Amygdala (tissue), 56 donors: ENCODE measurements around the gene RPRML.
"Not testable (repeated sequence)": the region's sequence is repeated elsewhere in the genome, so short reads cannot be mapped to it uniquely, and the experiment has no call there.

Experiments
- DNase-seq, 56 donors: peaks; one replicate each; lab custom pipeline; 2025; lab: John Stamatoyannopoulos, UW

Gene RPRML

GRCh38 chr17:46977348-46977747 lies 1.7 kb downstream of the RPRML start:
- peak in 4 of 56 donors; percentile 33 to 47 (median 40) for DNase-seq

GRCh38 chr17:46976626-46977270 lies 2.3 kb downstream of the RPRML start:
- DNase-seq, result peak in 1 of 56 donors; percentile 24

- DNase-seq, result no peak
Measured at GRCh38 chr17:46975287-46975686, 3.8 kb downstream of the RPRML start.

- DNase-seq, result no peak
Measured at GRCh38 chr17:46974086-46974485, 5.0 kb downstream of the RPRML start.

GRCh38 chr17:46972346-46972745 lies 6.7 kb downstream of the RPRML start:
- no peak for DNase-seq

- DNase-seq, result no peak
Measured at GRCh38 chr17:46971647-46972300, 7.3 kb downstream of the RPRML start.

- no peak for DNase-seq
Measured at GRCh38 chr17:46968896-46969295, 10.2 kb downstream of the RPRML start.

GRCh38 chr17:46968224-46968834 lies 10.7 kb downstream of the RPRML start:
- DNase-seq, result no peak

GRCh38 chr17:46964315-46965265 lies 14.5 kb downstream of the RPRML start:
- no peak for DNase-seq

GRCh38 chr17:46963571-46963970 lies 15.5 kb downstream of the RPRML start:
- DNase-seq, result no peak

- DNase-seq, result no peak
Measured at GRCh38 chr17:46962374-46962790, 16.7 kb downstream of the RPRML start.

- DNase-seq, result no peak
Measured at GRCh38 chr17:46960152-46960551, 18.9 kb downstream of the RPRML start.

GRCh38 chr17:46958041-46958591 lies 20.9 kb downstream of the RPRML start:
- DNase-seq, result peak in 11 of 56 donors; percentile 18 to 66 (median 29)

- not testable (repeated sequence) for DNase-seq
Measured at GRCh38 chr17:46953191-46953590, 25.9 kb downstream of the RPRML start.

GRCh38 chr17:46952115-46952514 lies 26.9 kb downstream of the RPRML start:
- DNase-seq, result no peak

- no peak for DNase-seq
Measured at GRCh38 chr17:46951706-46952105, 27.3 kb downstream of the RPRML start.

- peak in 28 of 56 donors; percentile 8 to 81 (median 38) for DNase-seq
Measured at GRCh38 chr17:46950997-46951621, 27.9 kb downstream of the RPRML start.

GRCh38 chr17:46950342-46950996 lies 28.6 kb downstream of the RPRML start:
- DNase-seq, result no peak
